A673 (cell line): Measurements from ENCODE around the gene MDM1.

Experiments used
- CTCF ChIP-seq: fragments of 300-800, 200-600 bp; sonication (generic); conservative IDR thresholded peaks from 2 replicates; pipeline ENCODE4 v1.5.1; 2017; ENCODE audit warnings: low read depth, mild to moderate bottlenecking, antibody characterized with exemption, low read length, moderate library complexity, mixed read lengths
- EZH2 ChIP-seq: fragments of 200-600 bp; sonication (generic); IDR thresholded peaks from 2 replicates; pipeline ENCODE4 v1.6.1; 2017; ENCODE audit warnings: borderline replicate concordance, low read depth, mild to moderate bottlenecking, mixed read lengths, antibody characterized with exemption, low read length; ENCODE audit not compliant: poor library complexity, severe bottlenecking

GRCh38 chr12:68279227-68280054, 52.7 kb downstream of the MDM1 start:
- no peak for TF ChIP-seq CTCF
- TF ChIP-seq EZH2: no peak
